Vagina (tissue), 2 donors: ENCODE data around the gene CIB2. TPM values are rescaled to one million over a fixed set of nuclear protein-coding genes. Genes with fewer than 3 reads are reported as not detected.
A peak's percentile ranks its signal among the peaks of the same experiment; 100 is the strongest.

Experiments
- DNase-seq, 2 donors: peaks; one replicate each; pipeline ENCODE4 v3.0.0-alpha.2; 2017; ENCODE audit errors: extremely low spot score in 2 of 2
- H3K27ac ChIP-seq: fragments of 200-600 bp; sonication (generic); one replicate; pipeline ENCODE4 v1.5.1; 2019
- H3K27me3 ChIP-seq: fragments of 200-600 bp; sonication (generic); one replicate; pipeline ENCODE4 v1.5.1; 2019
- H3K36me3 ChIP-seq, 2 donors: fragments of 200-600 bp; sonication (generic); one replicate each; pipeline ENCODE4 v1.5.1; 2017 to 2019
- H3K4me1 ChIP-seq: fragments of 200-600 bp; sonication (generic); one replicate; pipeline ENCODE4 v1.5.1; 2019
- H3K4me3 ChIP-seq, 2 donors: fragments of 200-600 bp; sonication (generic); 1 replicate in 1 of 2; 2 replicates in 1 of 2; pipeline ENCODE4 v1.5.1; 2016 to 2019
- H3K9me3 ChIP-seq: fragments of 200-600 bp; sonication (generic); one replicate; pipeline ENCODE4 v1.5.1; 2019
- CTCF ChIP-seq, 3 experiments: fragments of 450-650 bp in 2 of 3; fragments of 200-600 bp in 1 of 3; sonication (generic) in 1 of 3; IDR thresholded peaks; one replicate each; pipeline ENCODE4 v1.5.1; 2017 to 2019; ENCODE audit warnings: antibody characterized with exemption in 3 of 3, mild to moderate bottlenecking in 2 of 3, moderate library complexity in 2 of 3
- POLR2A ChIP-seq, 2 donors: fragments of 450-650 bp; IDR thresholded peaks; one replicate each; pipeline ENCODE4 v1.6.1; 2017; ENCODE audit warnings: antibody characterized with exemption in 2 of 2, mild to moderate bottlenecking in 2 of 2, moderate library complexity in 2 of 2
- POLR2AphosphoS5 ChIP-seq, 2 donors: sonication (generic); formaldehyde crosslinking; IDR thresholded peaks; one replicate each; pipeline ENCODE4 v1.9.0; 2017; ENCODE audit warnings: antibody characterized with exemption in 2 of 2, mild to moderate bottlenecking in 2 of 2, low read depth in 1 of 2; ENCODE audit not compliant: insufficient read depth in 1 of 2
- intact Hi-C: fragments of 100-400 bp; cut with DNase I; formaldehyde crosslinking; loops from one replicate; pipeline ENCODE4 v1.15.1; 2023
- total RNA-seq: library from RNA; depleted of rRNA; stranded (reverse); fragments of >200 nt; gene quantifications from one replicate; pipeline ENCODE4 v1.2.3, GENCODE V29; 2016

The CIB2 gene
- total RNA-seq, 1 donor from 2014 or later, result 13.0 TPM

GRCh38 chr15:78130466-78131294, 565 bp downstream of the CIB2 start:
- Histone ChIP-seq H3K36me3 (no peaks in the 10 kb centered on the region), H3K27me3 (no peaks in the 10 kb centered on the region), H3K4me1 (peaks cover 22% of the 10 kb centered on the region), H3K4me3 (peak overlapping the region; percentile 63 to 77), H3K27ac (peak overlapping the region; percentile 88), H3K9me3 (no peaks in the 10 kb centered on the region)
- no peak for DNase-seq
- intact Hi-C loops, result loop anchor here (10.0 kb wide), 1 partner anchor 294 kb away; no protein-coding TSS in a partner anchor
- TF ChIP-seq POLR2A (IDR thresholded peaks at IDR 0.05) (no peak), POLR2AphosphoS5 (IDR thresholded peaks at IDR 0.05; ENCODE audit: insufficient read depth in 1 of 2, low read depth in 1 of 2) (no peak), CTCF (IDR thresholded peaks at IDR 0.05) (no peak)

GRCh38 chr15:78129751-78130287, 1.4 kb downstream of the CIB2 start:
- no peak overlapping the region for H3K27ac ChIP-seq
- H3K4me1 ChIP-seq, result peaks cover 19% of the 10 kb centered on the region
- intact Hi-C loops, result loop anchor here (10.0 kb wide), 1 partner anchor 295 kb away; no protein-coding TSS in a partner anchor
- no peak overlapping the region for H3K4me3 ChIP-seq
- no peak for TF ChIP-seq POLR2AphosphoS5 (IDR thresholded peaks at IDR 0.05; ENCODE audit: insufficient read depth in 1 of 2, low read depth in 1 of 2)
- TF ChIP-seq CTCF (IDR thresholded peaks at IDR 0.05), result no peak
- no peak for TF ChIP-seq POLR2A (IDR thresholded peaks at IDR 0.05)
- no peaks in the 10 kb centered on the region for H3K36me3 ChIP-seq
- no peaks in the 10 kb centered on the region for H3K9me3 ChIP-seq
- no peak for DNase-seq
- H3K27me3 ChIP-seq, result no peaks in the 10 kb centered on the region

GRCh38 chr15:78129077-78129750, 2.0 kb downstream of the CIB2 start:
- TF ChIP-seq POLR2A (IDR thresholded peaks at IDR 0.05) (no peak), CTCF (IDR thresholded peaks at IDR 0.05) (no peak), POLR2AphosphoS5 (IDR thresholded peaks at IDR 0.05; ENCODE audit: insufficient read depth in 1 of 2, low read depth in 1 of 2) (no peak)
- H3K27ac ChIP-seq, result no peak overlapping the region
- intact Hi-C loops, result no loop called here
- peaks cover 16% of the 10 kb centered on the region for H3K4me1 ChIP-seq
- no peak overlapping the region for H3K4me3 ChIP-seq
- H3K9me3 ChIP-seq, result no peaks in the 10 kb centered on the region
- no peak for DNase-seq
- no peaks in the 10 kb centered on the region for H3K36me3 ChIP-seq
- no peaks in the 10 kb centered on the region for H3K27me3 ChIP-seq

GRCh38 chr15:78127882-78128281, 3.4 kb downstream of the CIB2 start:
- Histone ChIP-seq H3K9me3 (no peaks in the 10 kb centered on the region), H3K4me1 (peaks cover 14% of the 10 kb centered on the region), H3K27ac (no peak overlapping the region), H3K27me3 (no peaks in the 10 kb centered on the region), H3K36me3 (no peaks in the 10 kb centered on the region), H3K4me3 (no peak overlapping the region)
- DNase-seq, result no peak
- TF ChIP-seq POLR2A (IDR thresholded peaks at IDR 0.05) (no peak), CTCF (IDR thresholded peaks at IDR 0.05) (no peak), POLR2AphosphoS5 (IDR thresholded peaks at IDR 0.05; ENCODE audit: insufficient read depth in 1 of 2, low read depth in 1 of 2) (no peak)
- intact Hi-C loops, result no loop called here
